A172 (cell line): ENCODE data around the gene IL17RB. TPM values are rescaled to one million over a fixed set of nuclear protein-coding genes. Genes with fewer than 3 reads are reported as not detected.

ENCODE experiments used
- DNase-seq: peaks from one replicate; pipeline ENCODE4 v3.0.0-alpha.2; 2015; ENCODE audit warnings: low spot score
- total RNA-seq: library from RNA; depleted of rRNA; stranded (reverse); fragments of >200 nt; shearing (Covaris generic); gene quantifications from 2 replicates; pipeline ENCODE4 v1.2.3, GENCODE V29; 2014

Gene IL17RB
- total RNA-seq, 1 experiment from 2014 or later, result not detected

DNA sequence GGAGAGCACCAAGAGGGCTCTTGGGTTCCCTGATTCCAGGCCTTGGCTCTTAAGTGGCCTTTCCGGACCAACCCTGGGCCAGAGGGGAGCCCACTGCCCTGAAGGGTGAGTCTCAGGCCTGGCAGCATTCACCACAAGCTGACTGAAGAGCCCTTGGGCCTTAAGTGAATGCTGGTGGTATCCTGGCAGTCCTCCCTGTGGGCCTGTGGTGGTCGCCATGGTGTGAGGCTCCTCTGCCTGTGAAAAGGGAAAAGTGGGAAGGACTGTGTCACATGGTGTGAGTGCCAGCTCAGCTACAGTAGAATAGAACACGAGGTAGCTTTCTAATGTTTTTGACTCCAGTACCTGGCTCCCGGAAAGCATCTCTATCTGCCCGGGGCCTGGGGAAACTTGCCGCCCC is 15.4 kb upstream of the IL17RB start:
- no peak for DNase-seq

DNA sequence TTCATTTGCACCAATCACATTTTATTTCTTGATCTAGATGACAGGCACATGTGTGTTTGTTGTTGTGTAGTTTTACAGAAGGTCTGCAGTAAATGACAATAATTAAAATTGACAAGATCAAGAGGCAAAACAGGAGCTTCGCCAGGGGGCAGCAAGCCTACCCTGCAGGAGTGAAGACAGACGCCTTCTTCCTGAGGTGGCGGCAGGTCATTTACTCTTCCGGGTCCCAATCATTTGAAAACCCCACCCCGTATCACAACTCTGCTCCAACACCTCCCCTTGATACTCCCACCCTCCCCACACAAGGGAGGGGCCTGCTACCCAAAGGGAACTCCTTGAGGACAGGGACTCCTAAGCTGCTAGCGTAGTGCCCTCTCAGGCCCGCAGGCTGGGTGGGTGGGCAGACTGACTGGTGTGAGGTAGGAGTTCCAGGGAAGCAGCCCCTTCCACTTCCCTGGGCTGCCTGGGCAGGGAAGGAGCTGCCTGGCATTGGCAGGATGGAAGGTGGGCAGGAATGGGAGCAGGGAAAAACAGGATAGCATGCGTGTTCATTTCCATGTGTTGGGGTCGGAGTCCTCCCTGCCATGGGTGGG is 13.2 kb upstream of the IL17RB start:
- no peak for DNase-seq

DNA sequence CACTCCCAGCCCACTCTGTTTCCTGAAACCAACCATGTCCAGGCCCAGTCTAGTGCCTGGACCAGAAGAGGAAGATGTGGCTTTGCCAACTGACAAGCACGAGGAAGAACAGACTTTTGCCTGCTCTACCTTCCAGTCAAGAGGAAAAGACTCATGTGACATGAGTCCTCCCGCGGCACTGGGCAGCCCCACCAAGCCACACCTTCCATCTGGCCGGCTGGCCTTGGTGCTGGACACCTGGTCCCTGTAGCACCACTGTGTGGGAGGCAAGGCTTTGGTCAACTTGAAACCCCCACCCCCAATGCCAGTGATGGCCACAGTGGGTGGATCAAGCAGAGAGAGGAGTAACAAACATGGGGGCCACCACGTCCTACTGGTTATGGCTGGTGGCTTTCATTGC is 12.7 kb upstream of the IL17RB start:
- DNase-seq, result no peak

DNA sequence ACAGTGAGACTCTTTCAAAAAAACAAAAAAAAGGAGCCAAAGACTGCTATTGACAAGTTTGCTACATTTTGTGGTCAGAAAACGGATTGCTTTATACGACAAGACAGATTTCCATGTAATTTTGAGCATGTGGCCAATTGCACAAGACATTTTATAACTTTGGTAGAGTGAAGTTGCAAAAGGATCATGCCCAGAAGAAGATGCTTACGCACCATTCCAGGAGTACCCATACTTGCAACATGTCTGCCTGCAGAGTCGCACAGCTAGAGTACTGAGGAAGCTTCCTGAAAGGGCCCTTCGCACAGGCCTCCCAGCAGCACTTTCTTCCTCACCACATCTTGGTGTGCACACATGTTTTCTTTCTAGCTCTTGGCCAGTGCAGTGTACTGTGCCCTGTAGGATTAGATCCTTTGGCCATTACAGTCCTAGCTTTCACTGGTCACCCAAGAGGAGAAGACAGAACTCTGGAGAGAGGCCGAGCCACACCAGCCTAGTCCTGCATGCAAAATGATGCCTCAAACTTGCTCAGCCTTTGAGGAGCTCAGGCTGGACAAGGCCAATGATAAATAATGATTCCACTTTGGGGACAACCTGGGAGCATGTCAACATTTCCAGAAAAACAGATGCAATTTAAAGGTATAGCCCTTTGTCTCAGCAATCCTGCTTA is 11.8 kb upstream of the IL17RB start:
- no peak for DNase-seq

DNA sequence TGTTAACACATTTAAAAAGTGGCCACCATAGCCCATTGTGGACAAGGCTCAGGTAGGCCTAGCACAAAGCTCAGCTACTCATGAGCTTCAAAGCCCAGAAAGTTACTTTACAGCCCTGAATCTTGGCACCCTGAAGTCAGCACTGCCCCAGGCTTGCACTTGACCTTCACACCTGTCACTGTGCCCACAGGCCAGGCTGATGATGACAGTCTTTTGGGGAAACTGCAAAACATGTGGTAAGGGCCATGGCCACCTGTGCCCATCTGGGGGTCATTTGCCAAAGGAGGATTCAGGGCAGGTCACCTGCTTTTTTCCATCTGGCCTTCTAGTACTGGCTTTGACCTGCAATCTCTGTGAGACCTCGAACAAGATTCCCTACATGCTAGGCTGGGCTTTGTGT is 11.1 kb upstream of the IL17RB start:
- no peak for DNase-seq

DNA sequence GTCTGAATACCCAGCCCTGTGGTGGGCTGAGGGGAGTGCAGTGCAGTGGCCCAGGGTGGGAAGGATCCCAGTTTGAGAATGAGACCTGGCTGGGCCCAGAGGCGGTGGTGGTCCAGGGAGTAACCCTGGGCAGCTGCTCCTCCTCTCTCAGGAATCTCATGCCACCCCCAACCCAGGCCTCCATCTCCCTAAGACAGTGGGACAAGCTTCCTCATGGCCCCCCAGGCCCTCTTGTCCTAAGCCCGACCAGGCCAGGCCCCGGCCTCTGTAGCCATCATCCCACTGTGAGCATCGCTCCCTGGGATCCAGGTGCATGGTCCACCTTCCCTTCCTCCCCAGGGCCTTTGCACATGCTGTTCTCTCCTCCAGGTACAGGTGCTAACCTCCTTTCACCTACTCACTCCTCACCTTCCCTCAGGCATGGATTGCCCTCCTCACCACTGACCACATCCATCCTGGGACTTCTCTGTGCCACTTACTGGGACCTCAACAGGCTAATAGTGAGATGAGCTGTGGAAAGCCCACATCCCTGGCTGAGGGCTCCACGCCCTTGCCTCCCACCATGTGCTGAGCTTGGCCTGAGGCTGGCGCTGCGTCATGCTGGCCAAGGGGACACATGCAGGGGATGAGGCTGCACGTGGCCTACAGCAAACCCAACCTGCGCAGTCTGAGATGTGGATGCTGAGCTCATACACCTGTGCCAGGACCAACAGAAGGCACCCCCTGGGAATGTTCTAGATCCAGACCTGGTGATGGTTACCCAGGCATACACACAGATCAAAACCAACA is 10.1 kb upstream of the IL17RB start:
- no peak for DNase-seq

DNA sequence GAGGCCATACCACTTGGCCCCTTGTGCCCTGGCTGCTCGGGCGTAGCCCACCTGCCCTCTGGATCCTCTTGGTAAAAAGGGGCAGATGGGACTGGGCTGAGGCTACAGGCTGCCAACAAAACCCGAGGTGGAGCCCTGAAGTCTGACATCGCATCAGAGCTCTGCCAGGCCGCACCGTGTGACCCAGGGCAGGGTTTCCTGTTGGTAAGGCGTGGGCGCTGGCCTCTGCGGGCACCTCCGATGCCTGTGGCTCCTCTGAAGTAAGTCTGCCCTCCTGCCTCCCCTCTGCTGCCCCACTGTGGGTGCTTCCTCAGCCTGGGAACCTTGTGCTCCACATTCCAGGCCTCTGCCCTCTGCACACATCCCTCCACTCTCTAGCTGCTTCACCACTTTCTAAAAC is 9.0 kb upstream of the IL17RB start:
- peak; percentile 4 for DNase-seq

DNA sequence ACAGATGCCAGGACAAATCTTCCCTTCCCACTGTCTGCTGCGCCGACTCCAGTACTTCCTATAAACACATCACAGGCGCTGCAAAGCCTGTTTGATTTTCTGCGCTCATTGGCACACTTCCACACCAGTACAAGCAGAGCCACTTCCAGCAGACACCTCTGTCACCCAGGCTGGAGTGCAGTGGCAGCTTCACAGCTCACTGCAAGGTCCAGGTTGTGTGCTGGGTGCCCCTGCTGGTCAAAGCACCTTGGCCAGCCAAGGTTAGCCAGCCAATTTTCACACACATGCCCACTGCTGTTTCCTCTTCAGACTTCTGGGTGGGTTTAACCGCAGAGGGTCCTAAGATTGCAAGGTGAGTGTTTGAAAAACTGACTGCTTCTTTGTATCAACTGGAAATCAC is 5.1 kb upstream of the IL17RB start:
- DNase-seq, result no peak

DNA sequence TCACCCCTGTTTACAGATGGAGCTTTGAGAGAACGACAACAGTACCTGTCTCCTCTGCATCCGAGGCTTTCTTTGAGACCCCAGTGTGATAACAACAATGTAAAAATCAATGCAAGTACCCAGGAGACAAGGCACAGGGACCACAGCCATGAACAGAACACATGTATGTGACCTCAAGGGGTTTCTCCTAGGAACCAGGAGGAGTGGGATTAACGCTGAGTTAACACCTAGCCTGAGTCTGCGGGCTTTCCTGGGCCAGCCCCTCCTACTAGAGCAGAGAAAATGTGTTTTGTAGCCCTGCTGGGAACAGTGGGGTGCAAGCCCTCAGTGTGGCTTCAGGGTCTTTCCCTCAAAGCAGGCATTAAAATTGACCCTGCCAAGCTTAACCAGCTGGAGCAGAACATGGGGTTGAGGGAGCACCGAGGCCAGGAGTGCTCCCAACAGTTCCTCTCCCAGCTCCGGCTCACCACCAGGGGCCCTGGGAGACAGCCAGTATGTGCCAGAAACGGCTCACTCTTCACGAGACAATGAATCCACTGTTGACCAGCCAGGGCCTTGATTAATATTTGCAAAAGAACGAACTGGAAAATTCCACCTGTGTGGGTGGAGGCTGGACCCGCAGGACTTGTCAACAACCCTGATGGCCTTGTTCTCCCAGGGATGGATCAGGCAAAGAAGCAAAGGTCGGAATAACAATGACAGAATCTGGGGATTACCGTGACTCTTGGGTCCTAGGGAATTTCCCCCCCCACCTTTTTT is 3.8 kb upstream of the IL17RB start:
- DNase-seq, result peak; percentile 4

DNA sequence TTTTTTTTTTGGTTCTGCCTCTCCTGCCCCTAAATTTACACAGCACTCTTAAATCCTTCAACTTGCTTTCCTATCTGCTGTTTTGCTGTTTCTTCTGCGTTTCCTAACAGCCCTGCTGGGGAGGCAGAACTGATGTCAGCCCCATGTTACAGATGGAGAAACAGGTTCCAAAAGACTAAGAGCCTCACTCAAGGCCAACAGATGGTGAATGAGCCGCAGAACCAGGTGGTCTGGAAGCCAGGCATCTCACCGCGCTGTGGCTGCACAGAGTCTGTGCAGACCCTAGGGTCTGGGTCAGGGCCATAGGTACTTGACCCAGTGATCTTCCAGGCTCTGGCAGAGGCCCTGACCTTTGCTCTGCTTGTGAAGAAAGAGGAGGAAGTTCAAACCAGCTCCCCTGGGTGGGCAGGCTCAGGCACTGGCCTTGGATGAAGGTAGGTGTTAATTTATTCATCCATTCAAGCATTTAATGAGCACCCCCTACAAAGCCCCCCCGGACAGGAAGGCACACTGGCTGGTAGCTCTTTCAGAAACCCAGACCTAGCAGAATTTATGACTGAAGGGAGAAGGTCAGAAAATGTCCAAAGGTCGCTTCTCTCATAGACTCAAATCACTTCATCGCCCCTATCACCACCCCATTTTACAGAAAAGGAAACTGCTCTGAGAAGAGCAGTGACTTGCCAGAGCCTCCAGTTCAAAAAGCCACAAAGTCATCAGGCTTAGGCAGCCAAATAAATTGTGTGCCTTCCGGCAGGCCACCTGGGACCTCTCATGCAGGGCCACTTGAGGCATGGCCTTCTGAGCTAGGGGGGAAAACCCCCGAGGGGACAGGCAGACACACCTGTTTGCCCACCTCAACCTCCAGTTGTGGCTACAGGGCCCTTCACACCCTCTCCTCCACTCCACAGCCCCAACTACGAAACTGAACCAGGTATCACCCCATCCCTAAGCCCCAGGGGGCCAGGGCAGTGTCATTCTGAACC is 2.9 kb upstream of the IL17RB start:
- DNase-seq, result no peak

DNA sequence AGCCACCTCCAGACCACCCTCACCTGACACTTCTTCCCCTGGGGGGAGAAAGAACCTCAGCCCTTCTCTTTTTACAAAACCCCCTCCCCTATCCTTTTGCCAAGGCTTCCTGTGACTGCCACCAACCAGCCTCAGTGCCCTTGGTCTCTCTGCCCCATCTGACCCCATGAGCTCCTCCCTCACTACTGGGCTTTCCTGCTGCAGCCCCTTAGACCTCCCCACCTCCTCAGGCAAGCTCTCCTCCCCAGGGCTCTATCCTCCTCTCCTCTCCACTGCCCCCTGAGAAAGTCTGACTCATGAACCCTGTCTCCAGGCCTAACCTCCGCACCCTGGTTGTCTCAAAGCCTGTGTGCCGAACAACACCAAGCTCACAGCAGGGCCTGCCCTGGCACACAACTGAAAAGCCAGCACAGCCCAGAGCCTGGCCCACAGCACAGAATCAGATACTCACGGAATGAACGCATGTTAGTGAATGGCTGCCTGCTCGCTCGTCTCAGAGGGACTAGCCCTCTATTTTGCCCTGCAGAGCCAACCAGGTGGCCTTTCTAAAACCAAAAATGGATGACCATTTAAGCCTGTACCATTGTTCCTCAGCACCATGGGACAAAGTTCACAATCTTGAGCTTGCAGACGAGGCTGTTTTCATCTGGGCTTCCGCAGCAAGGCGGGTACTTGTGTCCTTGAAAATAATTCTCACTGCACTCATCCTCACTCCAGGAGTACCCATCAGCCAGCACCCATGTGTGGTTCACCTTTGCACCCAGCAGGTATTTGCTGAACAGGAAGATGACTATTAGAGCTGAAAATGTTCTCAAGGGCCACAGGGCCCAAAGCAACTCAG is 1.9 kb upstream of the IL17RB start:
- no peak for DNase-seq

DNA sequence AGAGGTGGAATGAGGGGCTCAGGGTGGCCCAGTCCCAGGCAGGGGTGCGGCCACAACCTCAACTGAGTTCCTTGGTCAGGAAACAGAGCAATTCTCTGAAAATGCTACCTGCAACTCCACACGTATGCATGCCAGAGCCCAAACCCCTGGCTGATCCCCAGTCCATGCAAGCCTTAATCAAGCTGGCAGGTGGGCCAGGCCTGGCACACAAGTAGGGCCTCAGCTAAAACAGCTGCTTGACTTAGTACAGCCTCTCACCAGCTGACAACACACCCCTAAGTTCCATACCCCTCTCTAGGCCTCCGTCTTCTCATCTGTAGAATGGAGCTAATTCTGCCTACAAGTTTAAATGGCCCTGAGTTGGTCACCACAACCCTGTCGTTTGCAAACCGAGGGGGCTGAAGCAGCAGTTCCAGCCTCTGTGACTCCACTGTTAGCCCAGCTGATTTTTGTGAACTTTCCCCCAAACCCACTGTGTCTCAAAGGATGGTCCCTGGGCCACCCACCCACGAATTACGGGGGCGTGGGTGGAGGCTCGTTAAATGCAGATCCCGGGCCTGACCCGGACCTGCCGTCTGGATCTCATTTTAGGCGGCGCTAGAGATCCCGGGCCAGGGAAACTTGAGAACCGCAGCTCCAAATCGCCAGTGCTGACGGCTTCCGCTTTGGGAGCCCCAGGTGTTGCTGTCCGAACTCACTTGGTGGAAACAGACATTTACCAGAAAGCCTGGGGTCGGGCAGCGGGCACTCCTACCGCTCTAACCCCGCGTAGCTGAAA is 1.1 kb upstream of the IL17RB start:
- peak; percentile 19 for DNase-seq

DNA sequence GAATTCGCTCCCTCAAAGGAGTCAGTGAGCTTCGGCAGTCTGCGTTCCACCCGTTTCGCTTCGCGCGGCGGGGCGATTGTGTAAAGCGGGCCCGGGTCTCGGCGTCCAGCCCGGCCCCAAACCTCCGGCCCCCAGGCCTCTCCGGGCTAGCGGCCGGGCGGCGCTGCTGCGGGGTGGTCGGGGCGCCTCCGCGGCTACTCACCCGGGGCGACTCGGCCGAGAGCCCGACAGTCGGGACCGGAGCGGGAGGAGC is 561 bp upstream of the IL17RB start:
- no peak for DNase-seq

DNA sequence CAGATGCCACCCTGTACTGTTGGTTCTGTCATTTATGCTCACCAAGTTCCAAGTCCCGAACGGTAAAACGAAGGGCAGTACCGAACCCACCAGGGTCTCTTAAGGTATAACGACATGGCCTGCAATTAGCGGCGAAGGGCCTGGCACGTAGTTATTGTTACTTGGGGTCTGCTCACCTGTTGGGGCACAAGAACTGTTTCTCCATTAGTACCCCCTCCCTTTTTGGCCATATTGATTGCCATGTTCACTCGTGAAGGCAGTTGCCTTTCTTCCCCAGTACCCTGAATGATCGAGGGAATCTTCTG is 435 bp downstream of the IL17RB start:
- DNase-seq, result no peak

DNA sequence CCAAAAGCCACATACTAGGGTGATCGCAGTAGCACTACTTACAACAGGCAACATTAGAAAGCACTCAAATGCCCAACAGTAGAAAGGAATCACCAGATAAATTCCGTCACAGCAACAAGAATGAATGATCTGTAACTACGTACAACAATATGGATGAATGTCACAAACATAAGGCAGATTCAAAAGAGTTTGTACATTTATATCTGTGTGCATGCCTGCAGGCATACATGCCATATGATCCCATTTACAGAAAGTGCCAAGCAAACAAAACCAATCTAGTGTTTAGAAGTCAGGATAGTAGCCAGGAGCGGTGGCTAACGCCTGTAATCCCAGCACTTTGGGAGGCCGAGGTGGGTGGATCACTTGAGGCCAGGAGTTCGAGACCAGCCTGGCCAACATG is 3.5 kb downstream of the IL17RB start:
- DNase-seq, result no peak

DNA sequence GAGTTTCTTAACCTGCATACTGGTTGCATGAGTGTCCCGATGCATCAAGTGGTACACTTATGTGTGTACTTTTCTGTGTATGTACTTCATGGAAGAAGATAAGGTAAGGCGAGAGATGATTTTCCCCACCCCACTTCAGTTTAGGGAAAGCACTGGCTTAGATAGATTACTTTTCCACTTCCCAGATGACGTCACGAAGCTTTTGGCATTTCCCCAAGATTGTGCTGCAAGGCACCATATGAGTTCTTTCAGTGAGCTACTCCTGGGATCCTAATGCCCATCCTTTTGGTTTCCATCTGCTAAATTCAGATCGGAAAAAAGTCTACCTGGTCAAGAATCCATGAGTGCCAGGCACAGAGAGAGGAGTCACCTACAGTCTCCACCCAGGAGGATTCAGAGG is 4.5 kb downstream of the IL17RB start:
- peak; percentile 4 for DNase-seq

DNA sequence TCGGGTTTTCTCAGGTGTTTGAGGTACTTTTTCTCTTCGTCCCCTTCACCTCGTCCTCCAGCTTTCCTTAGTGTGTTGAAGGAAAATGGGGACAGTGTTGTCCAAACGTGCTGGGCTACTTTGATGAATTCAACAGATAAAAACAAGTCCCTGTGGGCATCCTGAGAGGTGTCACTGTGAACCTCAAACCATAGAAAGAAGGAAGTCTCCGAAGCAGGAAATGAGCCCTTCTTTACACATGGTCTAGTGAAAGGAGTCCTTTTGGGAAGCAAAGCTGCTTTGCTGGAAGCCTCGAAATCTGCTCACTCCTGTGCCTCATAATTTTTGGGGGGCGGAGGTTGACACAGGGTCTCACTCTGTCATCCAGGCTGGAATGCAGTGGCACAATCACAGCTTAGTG is 10.6 kb downstream of the IL17RB start:
- no peak for DNase-seq

DNA sequence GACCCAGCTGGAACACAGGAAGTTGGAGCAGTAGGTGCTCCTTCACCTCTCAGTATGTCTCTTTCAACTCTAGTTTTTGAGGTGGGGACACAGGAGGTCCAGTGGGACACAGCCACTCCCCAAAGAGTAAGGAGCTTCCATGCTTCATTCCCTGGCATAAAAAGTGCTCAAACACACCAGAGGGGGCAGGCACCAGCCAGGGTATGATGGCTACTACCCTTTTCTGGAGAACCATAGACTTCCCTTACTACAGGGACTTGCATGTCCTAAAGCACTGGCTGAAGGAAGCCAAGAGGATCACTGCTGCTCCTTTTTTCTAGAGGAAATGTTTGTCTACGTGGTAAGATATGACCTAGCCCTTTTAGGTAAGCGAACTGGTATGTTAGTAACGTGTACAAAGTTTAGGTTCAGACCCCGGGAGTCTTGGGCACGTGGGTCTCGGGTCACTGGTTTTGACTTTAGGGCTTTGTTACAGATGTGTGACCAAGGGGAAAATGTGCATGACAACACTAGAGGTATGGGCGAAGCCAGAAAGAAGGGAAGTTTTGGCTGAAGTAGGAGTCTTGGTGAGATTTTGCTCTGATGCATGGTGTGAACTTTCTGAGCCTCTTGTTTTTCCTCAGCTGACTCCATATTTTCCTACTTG is 11.9 kb downstream of the IL17RB start:
- DNase-seq, result no peak

DNA sequence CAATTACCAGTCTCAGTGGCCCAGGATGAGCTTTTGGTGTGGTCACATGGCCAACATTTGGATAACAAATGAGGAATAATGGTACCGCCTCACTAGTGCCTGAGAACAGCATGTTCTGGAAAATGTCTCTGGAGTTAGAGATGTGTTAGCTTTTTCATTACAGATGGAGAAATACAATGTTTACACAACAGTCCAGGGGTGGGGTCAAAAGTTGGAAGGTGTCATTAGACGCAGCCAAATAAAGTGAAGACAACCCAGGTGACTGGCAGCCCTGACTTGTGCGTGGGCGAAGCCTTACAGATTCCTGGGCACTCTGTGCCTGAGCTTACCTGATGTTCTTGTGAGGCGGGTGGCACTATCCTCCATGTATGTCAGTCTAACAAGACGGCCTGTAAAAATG is 12.8 kb downstream of the IL17RB start:
- DNase-seq, result no peak

DNA sequence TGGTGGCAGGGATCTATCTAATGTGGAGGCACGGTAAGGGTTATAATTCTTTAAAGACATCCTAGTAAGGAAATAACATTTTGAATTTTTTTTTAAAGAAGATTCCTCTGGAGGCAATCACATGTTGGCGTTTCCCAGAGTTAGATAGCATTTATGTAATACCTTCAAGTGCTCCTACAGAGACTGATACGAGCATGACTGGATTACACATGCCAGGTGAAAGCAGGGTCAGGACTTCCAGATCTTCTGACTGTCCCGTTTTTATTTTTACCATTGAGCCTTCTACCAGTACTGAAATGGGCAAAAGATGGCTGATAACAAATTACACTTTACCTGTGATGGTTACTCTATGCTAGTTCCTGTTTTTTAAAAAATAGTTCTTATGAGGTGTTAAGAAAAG is 13.8 kb downstream of the IL17RB start:
- DNase-seq, result no peak
